ENCODE data around the gene ZDHHC11B.
"Not testable (repeated sequence)": the region's sequence is repeated elsewhere in the genome, so short reads cannot be mapped to it uniquely, and the experiment has no call there.

ZDHHC11B gene

DNA sequence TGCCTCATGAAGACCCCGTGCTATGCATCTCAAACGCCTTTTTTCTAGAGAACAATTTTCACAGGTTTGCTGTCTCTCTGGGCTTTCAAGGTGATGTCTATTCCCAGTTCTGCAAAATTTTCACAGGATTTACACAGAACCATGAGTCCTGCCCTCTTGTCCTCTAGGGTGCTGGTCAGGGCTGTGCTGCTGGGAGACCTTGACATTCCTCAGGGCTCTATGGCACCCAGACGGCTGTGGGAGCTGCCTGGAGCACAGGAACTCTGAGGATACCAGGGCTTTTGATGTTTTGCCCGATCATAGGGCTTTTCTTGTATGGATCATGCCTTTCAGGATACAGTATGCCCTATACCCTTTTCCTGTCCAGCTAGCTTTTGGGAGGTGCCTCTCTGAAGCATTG lies 68.9 kb downstream of the ZDHHC11B start:
- not testable (repeated sequence) for DNase-seq (ENCODE audit: low read depth in 2 of 2)

DNA sequence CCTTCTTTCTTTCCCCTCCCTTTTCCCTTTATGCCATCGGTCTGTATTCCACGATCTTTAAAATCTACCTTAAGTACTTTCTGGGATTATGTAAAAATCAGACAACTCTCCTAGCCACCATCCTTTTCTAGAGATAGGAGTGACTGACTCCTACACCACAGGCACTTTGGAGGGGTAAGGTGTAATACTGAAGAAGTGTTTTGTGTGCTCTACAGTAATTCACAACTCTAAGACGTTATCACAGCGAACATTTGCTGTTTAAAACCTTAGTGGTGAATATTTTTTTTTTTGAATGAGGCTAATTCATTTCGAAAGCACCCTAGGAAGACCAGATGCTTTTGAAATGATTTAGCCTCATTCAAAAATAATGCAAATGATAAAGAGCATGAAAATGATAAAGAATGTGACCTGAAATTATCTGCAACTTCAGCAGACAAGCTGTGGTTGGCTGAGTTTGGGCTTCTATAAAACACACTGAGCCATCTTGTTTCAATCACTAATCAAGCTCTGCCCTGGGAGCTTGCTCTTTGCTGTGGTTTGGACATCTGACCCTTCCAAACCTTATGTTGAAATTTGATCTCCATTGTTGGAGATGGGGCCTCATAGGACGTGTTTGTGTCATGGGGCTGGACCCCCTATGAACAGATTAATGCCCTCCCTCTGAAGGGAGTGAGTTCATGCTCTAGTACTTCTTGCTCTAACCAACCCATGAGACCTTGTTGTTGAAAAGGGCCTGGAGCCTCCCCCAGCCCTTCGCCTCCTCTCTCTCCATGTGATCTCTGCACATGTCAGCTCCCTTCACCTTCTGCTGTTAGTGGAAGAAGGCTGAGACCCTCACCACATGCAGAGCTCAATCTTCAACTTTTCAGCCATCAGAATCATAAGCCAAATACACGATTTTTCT lies 70.1 kb downstream of the ZDHHC11B start:
- not testable (repeated sequence) for DNase-seq (ENCODE audit: low read depth in 2 of 2)

DNA sequence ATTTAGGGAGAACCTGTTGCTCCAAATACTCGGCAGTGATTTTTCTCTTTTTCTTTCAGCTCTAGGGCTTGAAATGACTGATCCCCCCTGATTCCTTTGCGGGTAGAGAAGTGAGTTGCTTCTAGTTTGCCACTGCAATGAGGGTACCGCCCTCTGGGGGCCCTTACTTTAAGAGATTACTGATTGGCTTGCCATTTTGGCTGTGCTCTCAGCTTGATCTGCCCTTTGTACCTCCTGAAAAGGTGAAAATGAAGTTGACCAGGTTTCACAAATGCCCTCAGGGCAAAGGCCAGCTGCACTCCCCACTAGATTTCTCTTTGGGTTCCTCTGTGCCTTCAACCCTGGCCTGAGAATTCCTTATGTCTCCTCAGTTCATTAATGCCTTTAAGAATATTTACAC lies 70.8 kb downstream of the ZDHHC11B start:
- DNase-seq (ENCODE audit: low read depth in 2 of 2) = not testable (repeated sequence)

DNA sequence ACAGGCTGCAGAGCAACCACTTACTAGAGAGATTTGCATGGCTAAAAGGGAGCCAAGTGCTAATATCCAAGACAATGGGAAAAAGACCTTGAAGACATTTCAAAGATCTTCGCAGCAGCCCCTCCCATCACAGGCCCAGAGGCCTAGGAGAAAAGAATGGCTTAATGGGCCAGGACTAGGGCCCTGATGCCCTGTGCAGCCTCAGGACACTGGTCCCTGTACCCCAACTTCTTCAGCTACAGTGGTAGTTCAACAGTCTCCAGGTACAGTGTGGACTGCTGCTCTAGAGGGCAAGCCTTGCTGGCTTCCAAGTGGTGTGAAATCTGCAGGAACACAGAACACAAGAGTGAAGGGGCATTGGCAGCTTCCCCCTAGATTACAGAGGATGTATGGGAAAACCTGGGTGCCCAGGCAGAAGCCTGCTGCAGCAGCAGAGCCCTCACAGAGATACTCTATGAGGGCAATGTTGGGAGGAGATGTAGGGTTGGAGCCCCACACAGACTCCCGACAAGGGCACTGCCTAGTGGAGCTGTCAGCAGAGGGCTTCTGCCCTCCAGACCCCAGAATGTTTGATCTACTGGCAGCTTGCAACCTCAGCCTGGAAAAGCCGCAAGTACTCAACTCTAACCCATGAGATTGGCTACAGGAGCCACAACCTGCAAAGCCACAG lies 75.5 kb downstream of the ZDHHC11B start:
- not testable (repeated sequence) for DNase-seq (ENCODE audit: low read depth in 2 of 2)

DNA sequence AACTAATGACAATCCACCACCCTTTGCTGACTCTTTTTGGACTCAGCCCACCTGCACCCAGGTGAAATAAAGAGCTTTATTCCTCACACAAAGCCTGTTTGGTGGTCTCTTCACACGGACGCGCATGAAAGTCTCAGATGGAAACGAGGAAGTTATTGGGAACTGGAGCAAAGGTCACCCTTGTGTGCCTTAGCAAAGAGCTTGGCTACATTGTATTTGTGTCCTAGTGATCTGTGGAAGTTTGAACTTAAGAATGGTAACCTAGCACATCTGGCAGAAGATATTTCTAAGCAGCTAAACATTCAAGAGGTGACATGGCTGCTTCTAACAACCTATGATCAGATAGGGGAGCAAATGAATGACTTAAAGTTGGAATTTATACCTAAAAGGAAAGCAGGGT lies 76.2 kb downstream of the ZDHHC11B start:
- not testable (repeated sequence) for DNase-seq (ENCODE audit: low read depth in 2 of 2)

DNA sequence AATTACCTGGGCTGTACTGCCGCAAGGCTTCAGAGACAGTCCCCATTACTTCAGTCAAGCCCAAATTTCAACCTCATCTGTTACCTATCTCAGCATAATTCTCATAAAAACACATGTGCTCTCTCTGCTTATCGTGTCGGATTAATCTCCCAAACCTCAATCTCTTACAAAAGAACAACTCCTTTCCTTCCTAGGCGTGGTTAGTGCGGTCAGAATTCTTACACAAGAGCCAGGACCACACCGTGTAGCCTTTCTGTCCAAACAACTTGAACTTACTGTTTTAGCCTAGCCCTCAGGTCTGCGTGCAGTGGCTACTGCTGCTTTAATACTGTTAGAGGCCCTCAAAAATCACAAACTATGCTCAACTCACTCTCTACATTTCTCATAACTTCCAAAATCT lies 78.4 kb downstream of the ZDHHC11B start:
- DNase-seq (ENCODE audit: low read depth in 2 of 2) = not testable (repeated sequence)

DNA sequence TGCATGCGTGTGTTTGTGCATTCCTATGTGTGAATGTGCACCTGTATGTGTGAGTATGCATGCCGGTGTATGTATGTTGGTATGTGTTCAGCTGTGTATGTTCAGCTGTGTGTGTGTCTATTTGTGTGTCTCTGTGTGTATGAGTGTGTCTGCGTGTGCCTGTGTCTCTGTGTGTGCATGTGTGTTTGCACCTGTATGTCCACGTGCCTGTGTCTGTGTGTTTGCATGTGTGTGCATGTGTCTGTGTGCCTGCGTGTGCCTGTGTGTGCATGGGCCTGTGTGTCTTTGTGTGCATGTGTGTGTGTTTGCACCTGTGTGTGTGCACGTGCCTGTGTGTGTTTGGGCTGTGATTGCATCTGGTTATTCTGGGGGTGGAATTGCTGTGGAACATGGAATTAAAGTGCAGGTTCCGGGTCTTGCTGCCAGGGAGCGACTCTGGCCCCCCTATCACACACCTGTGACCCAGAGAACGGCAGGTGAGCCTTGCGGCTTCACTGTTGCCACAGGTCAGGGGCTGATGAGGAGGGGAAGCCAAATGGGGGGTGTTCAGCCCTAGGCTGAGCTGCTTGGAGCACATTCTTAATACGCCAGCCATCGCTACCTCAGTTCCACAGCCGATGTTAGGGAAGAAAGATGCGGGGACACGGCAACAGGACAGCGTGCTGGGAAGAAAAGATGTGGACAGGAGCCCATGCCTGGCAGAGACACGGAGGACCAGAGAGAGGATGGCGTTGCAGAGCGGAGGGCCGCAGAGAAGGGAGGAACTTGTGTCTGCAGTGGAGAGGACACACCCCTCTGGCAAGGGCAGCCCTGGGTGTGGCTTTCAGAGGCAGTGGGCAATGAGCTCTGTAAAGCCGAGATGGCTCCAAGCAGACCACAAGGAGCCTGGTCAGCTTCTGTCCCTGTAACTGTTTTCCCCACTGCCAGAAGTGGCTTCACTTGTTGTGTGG lies 87.5 kb downstream of the ZDHHC11B start:
- DNase-seq (ENCODE audit: low read depth in 2 of 2) = not testable (repeated sequence)

DNA sequence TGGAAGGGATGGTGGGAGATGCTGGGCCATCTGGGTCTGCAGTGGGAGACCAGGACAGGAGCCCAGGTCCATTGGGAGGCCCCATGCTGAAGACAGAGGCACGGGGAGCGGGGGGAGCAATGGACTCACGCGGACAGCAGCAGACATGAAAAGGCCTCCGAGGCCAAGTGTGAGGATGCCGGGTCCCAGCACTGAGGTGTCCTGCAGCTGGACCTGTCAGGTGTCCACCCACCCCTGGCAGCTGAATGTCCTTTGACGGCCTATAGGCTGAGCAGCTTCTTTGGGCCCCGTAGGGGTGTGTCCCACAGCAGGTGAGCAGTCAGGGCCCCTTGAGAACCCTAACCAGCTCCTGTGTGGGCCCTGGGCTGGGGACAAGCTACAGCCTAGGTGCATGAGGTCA lies 88.3 kb downstream of the ZDHHC11B start:
- not testable (repeated sequence) for DNase-seq (ENCODE audit: low read depth in 2 of 2)

DNA sequence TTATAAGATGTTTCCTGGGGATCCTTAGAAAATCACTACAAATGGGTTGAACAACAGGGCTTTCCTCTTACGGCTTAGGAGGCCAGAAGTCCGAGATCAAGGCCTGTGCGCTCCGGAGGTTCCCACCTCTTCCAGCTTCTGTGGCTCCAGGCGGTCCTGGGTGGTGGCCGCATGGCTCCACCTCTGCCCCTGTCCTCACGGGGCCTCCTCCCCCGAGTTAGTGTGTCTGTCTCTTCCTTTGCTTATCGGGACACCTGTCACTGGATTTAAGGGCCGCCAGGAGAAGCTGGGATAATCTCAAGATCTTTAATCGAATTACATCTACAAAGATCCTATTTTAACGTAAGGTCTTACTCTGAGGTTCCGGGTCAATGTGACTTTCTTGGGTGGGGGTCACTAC lies 89.1 kb downstream of the ZDHHC11B start:
- not testable (repeated sequence) for DNase-seq (ENCODE audit: low read depth in 2 of 2)

DNA sequence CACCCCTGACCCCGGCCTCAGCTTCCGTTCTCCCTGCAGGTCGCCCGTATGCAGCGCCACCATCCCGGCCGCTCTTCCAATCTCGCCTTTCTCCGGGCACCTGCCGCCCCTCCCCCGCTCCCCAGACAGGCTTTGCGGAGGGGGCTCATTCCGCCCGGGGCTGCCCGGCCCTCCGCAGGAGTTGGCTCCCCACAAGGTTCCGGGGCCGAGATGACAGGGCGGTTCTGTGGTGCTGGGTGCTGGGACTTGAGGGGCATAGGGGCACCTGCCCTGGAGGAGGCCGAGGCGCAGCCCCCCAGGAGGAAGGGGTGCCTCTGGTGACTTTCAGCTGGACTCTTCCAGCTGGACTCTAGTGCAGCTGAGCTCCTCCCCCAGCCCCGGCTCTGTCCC lies 90.5 kb downstream of the ZDHHC11B start:
- not testable (repeated sequence) for DNase-seq (ENCODE audit: low read depth in 2 of 2)

DNA sequence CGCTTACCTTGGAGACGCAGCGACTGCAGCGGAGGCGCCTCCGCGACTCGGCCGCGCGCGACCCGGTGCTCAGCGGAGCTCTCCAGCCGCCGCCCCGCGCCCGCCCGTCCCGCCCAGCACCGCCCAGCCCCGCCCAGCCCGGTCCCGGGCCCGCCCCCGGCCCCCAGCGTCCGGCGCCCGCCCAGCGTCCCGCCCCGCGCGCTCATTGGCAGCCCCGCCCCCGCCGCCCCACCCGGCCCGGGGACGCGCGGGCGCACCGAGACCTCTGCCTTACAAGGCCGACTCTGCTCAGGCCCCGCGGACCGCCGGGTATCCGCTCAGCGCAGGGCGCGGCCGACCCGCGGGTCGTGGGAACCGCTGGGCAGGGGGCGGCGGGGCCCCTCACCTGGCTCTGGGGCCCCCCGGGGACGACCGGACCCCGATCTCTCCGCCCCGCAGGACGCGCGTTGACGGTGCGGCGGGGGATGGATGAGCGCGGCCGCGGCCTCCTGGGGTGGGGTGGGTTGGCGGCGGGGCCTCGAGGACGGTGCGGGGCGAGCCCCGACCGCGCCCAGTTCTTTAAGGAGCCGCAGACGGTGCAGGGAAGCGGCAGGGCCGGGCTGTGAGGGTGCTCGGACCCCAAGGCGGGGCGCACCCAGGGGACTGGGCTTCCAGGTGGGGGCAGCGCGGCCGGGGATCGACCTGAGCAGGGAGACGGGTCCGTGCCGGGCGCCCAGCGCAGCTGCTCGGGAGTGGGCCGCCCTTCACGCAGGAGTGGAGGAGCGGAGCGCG lies 91.1 kb downstream of the ZDHHC11B start, which contains the start of gene TPPP:
TSS of gene TPPP (minus strand) at position 82 of the 771 bp plus-strand sequence. CDS start 15,292 bp downstream, outside the sequence.
- not testable (repeated sequence) for DNase-seq (ENCODE audit: low read depth in 2 of 2)

DNA sequence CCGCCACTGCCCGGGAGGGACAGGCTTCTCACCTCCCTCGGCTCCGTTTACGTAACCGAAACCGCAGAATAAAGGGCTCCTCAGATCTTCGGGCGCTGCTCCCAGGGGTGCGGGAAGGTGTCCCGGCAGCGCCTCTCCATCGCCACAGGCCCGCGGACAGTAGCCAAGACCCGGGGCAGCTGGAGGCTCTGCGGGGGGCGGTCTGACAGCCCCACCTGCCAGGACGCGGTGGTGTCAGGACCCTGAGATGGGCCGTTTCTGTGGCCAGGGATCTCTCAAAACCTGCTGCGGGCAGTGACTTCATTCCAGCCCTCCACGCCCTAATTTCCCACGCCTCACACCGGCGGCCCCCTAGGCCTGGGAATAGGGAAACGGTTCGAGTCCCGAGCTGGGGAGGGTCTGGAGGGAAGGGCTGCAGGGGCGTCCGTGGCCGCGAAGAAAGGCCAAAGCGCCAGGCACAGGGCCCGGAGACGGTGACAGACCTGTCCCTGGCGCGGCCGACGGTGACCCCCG lies 91.9 kb downstream of the ZDHHC11B start:
- DNase-seq (ENCODE audit: low read depth in 2 of 2) = not testable (repeated sequence)

DNA sequence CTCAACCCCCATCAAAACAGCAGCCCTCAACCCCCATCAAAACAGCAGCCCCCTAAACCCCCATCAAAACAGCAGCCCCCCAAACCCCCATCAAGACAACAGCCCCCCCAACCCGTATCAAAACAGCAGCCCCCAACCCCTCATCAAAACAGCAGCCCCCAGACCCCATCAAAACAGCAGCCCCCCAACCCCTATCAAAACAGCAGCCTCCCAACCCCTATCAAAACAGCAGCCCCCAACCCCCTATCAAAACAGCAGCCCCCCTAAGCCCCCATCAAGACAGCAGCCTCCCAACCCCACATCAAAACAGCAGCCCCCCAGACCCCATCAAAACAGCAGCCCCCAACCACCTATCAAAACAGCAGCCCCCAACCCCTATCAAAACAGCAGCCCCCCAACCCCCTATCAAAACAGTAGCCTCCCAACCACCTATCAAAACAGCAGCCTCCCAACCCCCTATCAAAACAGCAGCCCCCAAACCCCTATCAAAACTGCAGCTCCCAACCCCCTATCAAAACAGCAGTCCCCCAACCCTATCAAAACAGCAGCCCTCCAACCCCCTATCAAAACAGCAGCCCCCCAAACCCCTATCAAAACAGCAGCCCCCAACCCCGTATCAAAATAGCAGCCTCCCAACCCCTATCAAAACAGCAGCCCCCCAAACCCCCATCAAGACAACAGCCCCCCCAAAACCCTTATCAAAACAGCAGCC lies 92.6 kb downstream of the ZDHHC11B start:
- no peak for DNase-seq (ENCODE audit: low read depth in 2 of 2)

DNA sequence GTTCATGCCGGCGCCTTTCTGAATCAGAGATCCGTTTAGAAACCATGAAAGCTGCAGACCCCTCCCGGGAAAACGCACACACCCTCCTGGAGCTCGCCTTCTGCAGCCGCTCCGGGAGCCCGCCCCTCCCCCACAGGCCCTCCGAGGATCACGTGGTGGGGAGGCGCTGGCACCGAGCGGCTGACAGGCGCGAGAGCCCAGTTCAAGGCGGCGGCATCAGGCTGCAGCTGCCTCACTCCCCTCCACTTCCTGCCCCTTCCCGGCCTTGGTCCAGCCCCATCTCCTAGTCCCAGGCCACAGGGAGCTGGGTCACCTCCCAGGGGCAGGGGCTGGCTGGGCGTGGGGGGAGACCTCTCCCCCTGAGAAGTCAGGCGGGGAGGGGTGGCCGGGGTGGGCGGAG lies 93.5 kb downstream of the ZDHHC11B start:
- DNase-seq (ENCODE audit: low read depth in 2 of 2) = not testable (repeated sequence)

DNA sequence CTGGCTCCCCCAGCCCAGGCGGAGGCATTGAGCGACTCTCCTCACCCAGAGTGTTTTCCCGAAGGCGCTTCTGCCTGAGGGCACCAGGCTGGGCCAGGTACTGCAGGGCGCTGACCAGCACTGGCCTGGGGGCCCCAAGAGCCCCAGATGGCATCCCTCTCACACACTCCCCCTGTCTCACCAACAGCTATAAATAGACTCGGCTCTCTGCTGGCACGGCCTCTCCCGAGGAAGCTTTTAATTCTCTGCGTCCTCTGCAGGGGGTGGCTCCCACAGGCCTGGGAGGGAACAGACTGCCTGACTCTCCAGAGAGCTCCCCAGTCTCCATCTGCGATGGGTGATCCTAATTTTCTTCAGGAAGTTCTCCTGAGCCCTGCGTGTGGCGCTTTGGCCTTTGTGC lies 94.2 kb downstream of the ZDHHC11B start:
- DNase-seq (ENCODE audit: low read depth in 2 of 2) = not testable (repeated sequence)

DNA sequence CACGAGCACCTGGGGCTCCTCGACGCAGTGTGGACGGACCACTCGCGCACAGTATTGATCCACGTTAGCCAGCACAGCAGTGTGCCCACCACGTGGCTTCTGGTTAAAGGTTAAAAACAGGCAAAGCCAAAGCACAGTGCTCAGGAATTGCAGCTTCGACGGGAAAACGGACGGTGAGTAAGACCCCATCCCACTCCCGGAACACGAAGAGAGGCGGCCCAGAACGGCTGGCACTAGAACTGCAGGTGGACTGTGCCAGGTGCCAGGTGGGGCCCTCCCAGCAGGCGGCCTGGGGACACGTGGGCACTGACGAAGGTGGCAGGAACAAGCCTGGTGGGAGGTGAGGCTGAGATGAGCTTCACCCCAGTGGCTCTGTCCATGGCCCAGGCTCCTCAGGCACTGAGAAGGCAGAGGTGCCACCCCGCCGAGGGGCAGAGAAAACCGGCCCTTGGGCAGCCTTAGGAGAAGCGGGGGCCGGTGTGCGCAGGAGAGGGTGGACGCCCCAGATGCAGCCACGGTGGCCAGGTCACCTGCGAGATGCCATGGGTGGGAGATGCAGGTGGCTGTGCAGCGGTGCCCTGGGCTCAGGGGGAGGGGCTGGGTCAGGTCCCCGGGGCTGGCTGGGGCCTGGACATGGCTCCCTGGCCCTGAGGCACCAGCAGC lies 96.0 kb downstream of the ZDHHC11B start:
- DNase-seq (ENCODE audit: low read depth in 2 of 2) = not testable (repeated sequence)

DNA sequence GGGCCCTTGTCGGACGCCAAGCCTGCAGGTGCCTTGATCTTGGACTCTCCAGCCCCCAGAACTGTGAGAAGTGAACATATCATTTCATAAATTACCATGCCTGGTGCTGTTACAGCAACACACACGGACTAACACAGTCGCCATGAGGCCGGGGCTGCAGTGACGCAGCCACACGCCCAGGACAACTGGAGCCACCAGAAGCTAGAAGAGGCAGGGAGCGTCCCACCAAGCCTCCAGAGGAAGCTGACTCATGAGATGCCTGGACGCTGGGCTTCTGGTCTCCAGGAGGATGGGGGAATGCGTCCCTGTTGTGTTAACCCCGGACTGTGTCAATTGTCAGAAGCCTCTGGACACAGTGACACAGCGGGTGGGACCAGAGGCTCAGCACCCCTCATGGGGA lies 97.6 kb downstream of the ZDHHC11B start:
- not testable (repeated sequence) for DNase-seq (ENCODE audit: low read depth in 2 of 2)

DNA sequence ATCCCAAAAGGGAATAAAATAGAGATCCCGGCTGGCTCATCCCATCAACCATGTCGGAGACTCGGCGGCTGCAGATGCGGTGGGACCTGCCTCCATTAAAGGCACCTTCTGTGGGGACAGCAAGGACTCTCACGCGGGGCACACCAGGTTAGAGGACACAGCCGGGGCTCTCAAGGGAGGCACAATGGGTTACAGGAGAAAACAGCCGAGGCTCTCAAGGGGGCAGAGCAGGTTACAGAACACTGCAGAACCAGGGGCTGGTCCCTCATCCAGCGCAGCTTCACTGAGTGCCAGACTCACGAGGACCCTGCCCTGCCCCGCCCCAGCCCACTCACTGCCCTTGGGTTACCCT lies 98.4 kb downstream of the ZDHHC11B start:
- not testable (repeated sequence) for DNase-seq (ENCODE audit: low read depth in 2 of 2)

Measured in fibroblast of skin of left quadriceps (primary cell).